ENCODE measurements around the gene PPME1.

Gene PPME1

DNA sequence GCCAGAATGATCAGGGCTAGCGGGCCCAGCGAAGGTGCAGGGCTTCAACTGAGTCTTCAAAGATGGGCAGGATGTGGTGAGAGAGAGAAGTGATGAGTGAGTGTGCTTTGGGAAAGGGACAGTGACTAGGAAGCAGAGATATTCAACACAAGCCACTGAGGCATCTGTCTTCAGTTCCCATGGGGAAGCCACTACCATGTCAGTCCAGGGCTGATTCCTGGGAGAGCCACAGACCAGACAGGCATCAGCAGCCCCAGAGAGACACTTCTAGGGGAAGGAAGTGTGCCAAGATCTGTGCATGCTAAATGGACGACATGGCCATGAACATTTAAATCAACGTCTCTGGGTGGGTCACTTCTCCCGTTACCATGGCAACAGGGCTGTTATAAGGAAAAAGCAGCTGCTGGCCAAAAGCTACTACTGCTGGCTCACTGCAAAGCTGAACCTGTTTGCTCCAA, 111.9 kb downstream of the PPME1 start:
- DNase-seq, result no peak

DNA sequence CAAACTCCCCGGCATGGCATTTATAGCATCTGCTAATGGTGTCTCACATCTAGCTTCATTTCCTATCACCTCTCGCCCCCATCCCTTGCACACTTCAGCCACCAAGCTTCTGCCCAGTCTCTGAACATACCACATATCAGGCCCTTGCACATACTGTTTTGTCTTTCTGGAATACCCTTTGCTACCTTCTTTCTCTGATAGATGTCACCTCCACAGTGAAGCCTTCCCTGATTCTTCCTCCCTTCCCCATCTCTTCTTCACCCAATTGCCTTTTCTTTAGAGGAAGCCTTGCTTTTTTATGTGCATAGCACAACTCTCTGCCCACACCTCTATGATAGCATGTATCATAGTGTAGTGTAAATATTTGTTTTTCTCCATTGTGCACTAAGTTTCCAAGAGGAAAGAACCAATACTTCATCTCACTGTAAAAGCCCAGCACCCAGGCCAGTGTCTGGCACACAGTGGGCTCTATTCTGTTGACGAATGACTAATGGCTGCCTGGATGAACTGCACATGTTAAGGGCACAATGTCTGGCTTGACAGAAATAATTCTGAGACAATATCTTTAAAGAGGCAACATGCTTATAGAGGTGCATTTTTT, 112.6 kb downstream of the PPME1 start:
- DNase-seq, result no peak

- DNase-seq, result no peak
These were observed 113.4 kb downstream of the PPME1 start for GRCh38 chr11:74284466-74284865.

DNA sequence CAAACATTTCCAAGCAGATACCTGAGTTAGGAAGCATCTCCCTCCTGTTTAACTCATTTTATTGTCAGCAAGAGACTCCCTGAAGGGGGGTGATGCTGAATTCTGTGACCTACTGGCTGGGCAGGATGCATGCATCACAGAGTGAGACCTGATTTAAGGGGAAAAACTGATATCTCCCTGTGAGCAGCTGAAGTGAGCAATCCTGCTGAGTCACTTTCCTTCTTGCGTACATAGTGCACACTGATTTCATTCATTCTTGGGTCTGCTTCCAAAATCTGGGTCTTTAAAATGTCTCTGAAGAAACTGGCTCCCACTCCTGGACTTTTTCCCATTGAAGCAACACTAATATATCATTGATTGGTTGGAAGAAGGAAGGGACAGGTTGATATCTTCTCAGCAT, 117.1 kb downstream of the PPME1 start:
- DNase-seq, result no peak

DNA sequence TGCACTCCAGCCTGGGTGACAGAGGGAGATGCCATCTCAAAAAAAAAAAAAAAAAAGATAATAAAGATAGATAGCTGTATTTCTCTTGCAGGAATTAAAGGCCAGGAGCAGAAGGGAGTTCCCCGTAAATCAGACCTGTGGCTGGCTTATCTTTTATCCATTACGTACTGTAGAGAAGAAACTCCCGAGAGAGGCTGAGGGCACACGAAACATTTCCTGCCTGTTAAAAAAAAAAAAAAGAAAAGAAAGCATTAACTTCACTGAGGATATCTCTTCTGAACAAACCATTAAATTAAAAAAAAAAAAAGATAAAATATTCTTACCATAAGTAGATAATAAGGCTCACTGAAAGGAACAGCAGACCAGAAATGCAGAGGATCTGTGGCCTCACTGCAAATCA, 117.8 kb downstream of the PPME1 start:
- no peak for DNase-seq

DNA sequence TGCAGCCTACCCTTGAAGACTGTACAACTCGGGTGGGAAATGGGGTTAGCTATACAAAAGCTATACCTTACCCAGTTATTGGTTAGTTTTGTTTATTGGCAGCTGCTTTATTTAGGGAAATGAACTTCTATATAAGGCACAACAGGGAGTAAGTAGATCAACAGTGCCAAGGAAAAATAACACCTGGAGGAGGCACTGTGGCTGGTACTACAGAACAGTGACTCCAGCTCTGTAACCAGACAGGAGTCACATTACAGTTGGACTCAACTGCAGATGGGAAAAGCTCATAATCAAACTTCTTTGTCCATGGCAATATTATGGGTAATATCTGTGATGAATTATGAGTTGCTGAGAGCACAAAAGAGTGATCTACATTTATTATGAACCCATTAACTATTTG, 126.4 kb downstream of the PPME1 start:
- DNase-seq, result no peak

DNA sequence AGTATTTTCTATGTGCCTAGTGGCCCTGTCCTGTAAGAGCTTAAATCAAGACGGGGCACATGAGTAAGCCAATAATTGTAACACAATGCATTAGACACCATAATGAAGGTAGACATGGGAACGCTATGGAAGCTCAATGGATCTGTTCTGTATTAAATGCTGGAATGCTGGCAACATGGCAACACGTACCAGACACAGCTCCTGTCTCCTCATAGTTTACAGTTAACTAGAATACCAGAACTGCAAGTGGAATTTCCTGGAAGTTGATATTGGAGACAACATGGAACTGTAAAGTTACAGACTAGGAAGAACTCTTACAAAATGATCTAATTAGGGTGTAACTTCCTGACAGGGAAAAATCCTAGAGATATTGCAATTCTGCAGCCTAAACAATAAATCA, 127.9 kb downstream of the PPME1 start:
- no peak for DNase-seq

All from activated effector memory CD4-positive, alpha-beta T cell treated with anti-CD3 and anti-CD28 coated beads, Interleukin-2, amount 50 U/mL, for 16 hours (primary cell).